Stimulated activated CD8-positive, alpha-beta memory T cell treated with anti-CD3 and anti-CD28 coated beads, Interleukin-4, amount 100 ng/mL, for 4 hours (primary cell): ENCODE measurements around the gene SPSB3.

Source experiments
- DNase-seq, 2 donors: peaks; one replicate each; pipeline ENCODE4 v3.0.0-alpha.2; 2020; ENCODE audit warnings: low read depth in 2 of 2, low spot score in 1 of 2

SPSB3 gene

GRCh38 chr16:1789643-1790045 is 7.3 kb upstream of the SPSB3 start:
- no peak for DNase-seq

GRCh38 chr16:1788708-1789100 is 6.3 kb upstream of the SPSB3 start:
- no peak for DNase-seq

GRCh38 chr16:1788095-1788707 is 5.8 kb upstream of the SPSB3 start:
- DNase-seq = no peak

GRCh38 chr16:1787322-1788094 is 5.1 kb upstream of the SPSB3 start:
- DNase-seq = no peak

- DNase-seq = no peak
These were observed 4.6 kb upstream of the SPSB3 start for GRCh38 chr16:1787056-1787321.

GRCh38 chr16:1786242-1787055 is 4.1 kb upstream of the SPSB3 start:
- no peak for DNase-seq

GRCh38 chr16:1785846-1786170 is 3.4 kb upstream of the SPSB3 start:
- no peak for DNase-seq

- DNase-seq = no peak
These were observed 2.8 kb upstream of the SPSB3 start for GRCh38 chr16:1784977-1785845.

GRCh38 chr16:1781758-1782407 is 488 bp downstream of the SPSB3 start:
- DNase-seq = no peak

GRCh38 chr16:1781254-1781653 is 1.1 kb downstream of the SPSB3 start:
- DNase-seq = no peak

- DNase-seq = no peak
These were observed 1.7 kb downstream of the SPSB3 start for GRCh38 chr16:1780677-1781072.

- no peak for DNase-seq
These were observed 2.4 kb downstream of the SPSB3 start for GRCh38 chr16:1779741-1780676.

GRCh38 chr16:1779234-1779701 is 3.1 kb downstream of the SPSB3 start:
- DNase-seq = no peak

GRCh38 chr16:1778200-1779179 is 3.9 kb downstream of the SPSB3 start:
- no peak for DNase-seq

- DNase-seq = no peak
These were observed 4.8 kb downstream of the SPSB3 start for GRCh38 chr16:1777375-1778199.

- DNase-seq = no peak
These were observed 5.4 kb downstream of the SPSB3 start for GRCh38 chr16:1776991-1777374.

- no peak for DNase-seq
These were observed 5.8 kb downstream of the SPSB3 start for GRCh38 chr16:1776672-1776955.
